HG03378 (cell line): ENCODE data around the gene SH3BP1.

Experiments used
- ATAC-seq: cut with Tn5 transposase; IDR thresholded peaks from one replicate; pipeline ENCODE4 v1.9.1; 2021; ENCODE audit warnings: mild to moderate bottlenecking, moderate library complexity; ENCODE audit not compliant: unreplicated experiment

SH3BP1 gene

DNA sequence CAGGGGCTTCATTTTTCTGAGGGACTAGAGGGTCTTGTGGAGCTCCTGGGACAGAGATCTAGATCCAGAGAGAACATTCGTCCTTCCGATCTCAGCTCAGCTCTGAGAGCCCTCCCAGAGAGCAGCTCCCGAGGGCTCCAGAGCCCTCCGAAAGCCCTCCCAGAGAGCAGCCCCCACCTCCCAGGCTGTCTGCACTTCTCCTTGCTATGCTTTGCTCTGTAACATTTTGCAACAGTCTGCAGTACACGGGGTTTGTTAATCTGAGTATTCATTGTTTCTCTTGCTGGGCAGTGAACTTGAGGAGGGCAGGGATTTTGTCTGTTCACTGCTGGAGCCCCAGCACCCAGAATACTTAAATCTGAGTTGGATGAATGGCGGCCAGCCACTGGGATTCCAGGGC, 28.3 kb upstream of the SH3BP1 start:
- no peak for ATAC-seq

DNA sequence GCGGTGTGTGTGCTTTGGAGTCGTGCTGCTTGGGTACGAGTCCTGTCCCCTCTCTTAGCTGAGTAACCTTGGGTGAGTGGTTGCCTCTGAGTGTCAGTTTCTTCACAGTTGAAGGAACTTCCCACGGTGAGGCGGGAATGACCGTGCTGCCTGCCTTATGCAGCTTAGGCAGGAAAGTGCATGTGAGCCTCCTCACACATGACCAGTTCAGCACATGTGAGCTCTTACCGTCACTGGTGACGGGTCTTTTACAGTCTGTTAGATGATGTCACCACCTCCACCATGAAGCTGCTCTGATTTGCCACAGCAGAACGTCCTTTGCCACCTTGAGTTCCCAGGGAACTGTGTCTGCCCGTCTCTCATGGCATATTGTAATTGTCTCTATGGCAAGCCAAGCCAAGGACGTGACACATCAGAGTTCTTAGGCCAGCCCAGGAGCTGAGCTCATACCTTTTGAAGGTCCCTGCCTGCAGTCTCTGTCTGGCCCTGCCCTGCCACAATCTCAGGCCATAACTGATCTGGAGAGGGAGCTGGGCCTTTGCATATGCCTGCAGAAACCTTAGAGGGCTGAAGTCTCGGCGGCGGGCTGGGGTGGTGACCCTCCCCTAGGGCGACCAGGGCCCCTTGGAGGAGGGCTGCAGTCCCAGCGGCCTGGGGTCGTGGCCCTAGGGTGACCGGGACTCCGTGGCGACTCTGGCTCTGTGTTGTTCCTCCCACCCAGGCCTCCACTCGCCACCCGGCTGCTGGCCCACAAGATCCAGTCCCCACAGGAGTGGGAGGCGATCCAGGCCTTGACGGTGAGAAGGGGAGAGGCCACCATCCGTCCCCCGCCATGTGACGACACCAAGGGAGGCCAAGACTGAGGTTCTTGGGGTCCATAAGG, 23.0 kb upstream of the SH3BP1 start:
- ATAC-seq = no peak

DNA sequence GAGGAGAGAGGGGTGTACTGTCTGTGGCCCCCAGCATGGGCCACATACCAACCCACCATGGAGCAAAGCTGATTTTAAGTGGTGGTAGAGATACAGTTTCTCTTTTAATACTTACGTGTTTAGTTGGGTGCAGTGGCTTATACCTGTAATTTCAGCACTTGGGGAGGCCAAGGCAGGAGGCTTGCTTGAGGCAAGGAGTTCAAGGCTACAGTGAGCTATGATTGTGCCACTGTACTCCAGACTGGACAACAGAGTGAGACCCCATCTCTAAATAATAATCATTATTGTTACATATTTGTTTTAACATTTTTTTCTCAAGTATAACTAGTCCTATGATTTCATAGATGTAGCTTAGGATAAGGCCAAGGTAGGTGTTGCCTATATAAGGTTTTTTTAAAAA, 22.0 kb upstream of the SH3BP1 start:
- ATAC-seq = no peak

DNA sequence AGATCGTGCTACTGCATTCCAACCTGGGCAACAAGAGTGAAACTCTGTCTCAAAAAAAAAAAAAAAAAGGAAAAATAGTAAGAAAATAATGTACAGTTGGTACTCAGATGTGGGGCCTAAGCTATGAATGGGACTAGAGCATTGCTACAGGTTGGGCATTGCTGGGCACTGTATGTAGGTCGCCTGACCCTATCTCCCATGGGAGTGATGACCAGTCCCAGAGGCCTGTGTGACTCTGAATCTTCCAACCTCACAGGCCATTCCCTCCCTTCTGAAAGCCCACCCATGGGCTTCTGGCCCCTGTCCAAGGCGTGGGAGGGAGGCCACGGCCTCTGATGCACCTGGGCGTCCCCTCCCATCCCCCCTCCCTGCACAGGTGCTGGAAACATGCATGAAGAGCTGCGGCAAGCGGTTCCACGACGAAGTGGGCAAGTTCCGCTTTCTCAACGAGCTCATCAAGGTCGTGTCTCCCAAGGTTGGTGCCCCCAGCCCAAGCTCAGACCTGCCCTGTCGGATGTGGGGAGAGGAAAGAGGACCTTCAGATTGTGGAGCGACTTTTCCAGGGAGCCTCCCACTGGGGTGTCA, 21.3 kb upstream of the SH3BP1 start:
- no peak for ATAC-seq

DNA sequence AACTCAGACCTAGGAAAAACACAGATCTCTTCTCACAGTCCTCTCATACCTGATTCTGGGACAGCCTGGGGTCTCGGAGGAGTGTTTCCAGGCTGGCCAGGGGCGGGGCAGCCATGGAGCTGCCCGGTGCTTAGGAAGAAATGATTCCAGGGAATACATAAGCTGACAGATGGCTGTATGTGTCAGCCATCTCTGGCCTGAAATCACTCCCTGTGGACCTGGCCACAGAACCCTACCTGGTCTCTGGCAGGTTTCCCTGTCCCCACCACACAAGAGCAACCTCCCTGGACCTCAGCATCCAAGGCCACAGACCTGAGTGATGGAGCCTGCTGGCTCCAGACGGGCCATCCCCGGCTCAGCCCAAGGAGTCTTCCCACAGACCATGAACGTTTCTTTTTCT, 20.8 kb upstream of the SH3BP1 start:
- no peak for ATAC-seq

DNA sequence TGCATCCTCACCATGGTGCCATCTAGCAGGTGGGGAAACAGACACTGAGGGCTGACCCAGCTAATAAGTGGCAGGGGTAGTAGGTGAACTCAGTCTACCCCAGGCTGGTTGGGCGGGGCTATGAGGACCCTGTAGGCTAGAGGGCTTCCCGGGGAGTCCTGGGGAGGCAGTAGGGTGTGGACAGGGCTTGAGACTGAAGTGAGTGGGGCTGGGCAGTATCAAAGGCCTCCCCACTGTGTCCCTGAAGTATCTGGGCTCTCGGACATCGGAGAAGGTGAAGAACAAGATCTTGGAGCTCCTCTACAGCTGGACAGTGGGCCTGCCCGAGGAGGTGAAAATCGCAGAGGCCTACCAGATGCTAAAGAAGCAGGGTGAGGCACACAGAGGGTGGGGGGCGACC, 19.5 kb upstream of the SH3BP1 start:
- no peak for ATAC-seq

DNA sequence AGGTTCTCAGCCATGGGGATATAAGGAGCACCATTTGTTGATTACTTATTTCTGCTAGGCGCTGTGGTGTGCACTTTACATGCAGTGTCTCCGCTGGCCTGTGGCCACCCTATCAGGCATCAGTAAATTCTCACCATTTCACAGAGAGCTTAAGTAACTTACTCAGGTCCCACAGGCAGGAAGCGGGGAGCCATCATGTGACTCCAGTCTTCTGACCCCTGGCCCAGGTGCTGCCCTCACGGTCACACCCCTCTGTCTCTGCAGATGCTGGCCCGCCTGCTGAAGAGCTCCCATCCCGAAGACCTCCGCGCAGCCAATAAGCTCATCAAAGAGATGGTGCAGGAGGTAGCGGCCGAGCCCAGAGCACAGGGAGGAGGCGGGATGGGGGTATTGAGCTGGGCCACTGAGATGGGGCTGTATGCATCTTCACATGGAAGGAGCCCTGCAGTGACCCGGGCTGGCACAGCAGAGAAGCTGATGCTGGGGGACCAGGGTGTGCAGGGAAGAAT, 18.1 kb upstream of the SH3BP1 start:
- no peak for ATAC-seq

DNA sequence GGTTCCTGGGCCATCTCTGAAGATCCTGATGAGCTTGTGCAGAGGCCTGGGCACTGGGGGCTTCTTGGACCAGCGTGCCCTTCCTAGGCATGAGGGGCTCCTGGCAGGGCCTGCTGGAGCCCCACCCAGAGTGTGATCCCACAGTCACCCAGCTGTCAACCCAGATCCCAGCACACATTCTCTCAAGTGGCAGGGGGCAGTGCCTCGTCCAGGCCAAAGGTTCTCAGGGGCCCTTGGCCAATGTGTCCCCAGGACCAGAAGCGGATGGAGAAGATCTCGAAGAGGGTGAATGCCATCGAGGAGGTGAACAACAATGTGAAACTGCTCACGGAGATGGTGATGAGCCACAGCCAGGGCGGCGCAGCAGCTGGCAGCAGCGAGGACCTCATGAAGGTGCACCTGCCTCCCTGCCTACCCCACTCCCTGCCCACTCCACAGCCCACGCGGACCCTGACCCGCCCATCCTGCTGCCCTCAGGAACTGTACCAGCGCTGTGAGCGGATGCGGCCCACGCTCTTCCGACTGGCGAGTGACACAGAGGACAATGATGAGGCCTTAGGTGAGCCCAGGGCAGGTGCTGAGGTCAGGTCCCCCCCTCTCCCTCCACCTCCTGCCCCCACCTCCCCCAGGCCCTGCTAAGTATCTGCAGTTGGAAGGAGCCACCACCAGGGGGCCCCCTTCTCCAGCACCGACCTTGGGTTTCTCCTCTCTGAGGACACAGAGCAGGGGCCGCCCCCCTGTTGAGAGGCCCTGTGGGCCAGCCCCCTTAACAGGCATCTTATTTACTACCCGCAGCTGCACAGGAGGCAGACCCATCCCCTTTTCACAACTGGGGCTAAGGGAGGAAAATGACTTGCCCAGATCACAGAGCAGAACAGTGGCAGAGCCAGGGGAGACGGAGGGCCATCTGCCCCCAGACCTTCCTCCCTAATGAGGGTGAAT, 16.1 kb upstream of the SH3BP1 start:
- ATAC-seq = no peak

DNA sequence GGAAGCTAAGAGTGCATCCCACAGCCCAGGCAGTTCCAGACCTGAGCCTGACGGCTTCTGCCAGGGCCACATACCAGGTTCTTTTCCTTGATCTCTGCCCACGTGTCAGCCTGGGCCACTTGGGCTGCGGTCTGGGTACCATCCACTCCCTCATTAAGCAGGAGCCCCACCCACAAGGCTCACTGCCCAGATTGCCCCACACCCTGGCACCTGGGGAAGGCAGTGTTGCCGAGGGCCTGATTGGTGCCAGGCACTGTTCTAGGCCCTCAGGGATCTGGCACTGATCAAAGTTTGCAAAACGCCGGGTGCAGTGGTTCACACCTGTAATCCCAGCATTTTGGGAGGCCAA, 15.5 kb upstream of the SH3BP1 start:
- no peak for ATAC-seq

DNA sequence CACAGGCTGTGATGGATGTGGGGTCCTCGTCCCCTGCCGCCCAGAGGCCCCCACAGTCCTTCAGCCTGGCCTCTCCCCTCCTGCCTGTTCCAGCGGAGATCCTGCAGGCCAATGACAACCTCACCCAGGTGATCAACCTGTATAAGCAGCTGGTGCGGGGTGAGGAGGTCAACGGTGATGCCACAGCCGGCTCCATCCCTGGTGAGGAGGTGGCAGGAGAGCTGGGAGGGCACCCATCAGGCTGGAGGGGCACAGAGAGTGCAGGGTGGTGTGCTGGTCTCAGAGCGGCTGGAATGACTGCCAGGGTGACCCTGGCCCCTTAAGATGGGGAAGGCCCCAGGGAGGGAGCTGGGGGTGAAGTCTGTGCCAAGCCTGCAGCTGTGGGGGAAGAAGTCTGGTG, 14.6 kb upstream of the SH3BP1 start:
- ATAC-seq = no peak

DNA sequence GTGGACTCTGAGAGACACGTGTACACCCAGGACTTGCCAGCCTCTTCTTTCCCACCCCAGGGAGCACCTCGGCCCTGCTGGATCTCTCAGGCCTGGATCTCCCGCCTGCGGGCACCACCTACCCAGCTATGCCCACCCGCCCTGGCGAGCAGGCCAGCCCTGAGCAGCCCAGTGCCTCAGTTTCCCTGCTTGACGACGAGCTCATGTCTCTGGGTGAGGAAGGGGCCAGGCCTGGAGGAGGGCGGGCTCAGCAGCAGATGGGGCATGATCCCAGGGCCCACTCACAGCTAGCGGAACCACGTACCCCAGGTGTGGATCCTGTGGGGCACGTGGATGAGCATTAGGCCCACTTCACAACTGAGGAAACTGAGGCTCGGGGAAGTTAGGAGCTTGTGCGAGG, 13.7 kb upstream of the SH3BP1 start:
- ATAC-seq = no peak

DNA sequence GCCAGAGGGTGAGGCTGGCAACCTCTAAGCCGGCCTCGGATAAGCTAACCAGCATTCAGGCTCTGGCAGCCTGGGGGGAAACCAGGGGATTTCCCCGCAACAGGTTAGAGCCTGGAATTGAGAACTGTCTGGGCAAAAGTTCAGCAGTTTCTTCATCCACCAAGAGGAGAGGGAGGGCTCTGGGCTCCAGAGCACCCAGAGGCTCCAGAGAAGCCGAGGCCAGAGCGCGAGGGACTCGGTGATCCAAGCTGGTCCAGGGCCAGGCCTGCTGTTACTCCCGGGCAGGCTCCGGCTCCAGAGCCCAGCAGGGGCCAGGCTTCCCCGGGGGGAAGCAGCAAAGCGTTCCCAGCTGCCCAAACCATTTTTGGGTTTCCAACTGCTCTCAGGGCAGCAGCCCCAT, 13.3 kb upstream of the SH3BP1 start:
- ATAC-seq = no peak

DNA sequence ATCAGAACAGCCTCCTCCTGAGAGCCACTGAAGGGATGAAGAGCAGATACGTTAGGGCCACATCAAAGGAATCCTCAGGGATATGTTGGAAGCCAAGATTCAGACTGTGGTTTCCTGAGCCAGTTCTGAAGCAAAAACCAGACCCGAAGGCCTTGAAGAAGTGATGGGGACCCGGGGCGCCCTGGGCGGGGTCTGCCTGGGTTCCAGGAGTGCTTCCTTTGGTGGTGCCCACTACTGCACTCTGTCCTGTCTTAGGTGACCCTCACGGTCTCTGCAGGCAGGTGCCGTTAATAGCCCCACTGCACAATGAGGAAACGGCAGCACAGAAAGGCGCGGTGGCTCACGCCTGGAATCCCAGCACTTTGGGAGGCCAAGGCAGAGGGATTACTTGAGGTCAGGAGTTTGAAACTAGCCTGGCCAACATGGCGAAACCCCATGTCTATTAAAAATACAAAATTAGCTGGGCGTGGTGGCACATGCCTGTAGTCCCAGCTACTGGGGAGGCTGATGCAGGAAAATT, 12.9 kb upstream of the SH3BP1 start:
- no peak for ATAC-seq

DNA sequence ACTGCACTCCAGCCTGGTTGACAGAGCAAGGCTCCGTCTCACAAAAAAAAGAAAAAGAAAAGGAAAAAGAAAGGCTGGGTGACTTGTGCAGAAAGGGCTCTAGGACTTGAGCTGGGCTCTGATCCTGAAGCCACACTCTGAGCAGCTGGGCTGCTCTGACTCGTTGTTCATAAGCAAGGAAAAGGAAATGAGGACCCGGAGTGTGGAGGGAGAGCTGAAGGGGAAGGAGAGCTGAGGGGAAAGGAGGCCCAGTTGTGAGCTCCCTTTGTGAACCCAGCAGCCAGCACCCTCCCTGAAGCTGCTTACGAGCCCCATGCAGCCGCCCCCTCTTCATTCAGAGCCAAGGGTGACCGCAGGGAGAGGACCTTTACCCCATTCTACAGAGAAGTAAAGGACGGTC, 12.3 kb upstream of the SH3BP1 start:
- ATAC-seq = no peak

DNA sequence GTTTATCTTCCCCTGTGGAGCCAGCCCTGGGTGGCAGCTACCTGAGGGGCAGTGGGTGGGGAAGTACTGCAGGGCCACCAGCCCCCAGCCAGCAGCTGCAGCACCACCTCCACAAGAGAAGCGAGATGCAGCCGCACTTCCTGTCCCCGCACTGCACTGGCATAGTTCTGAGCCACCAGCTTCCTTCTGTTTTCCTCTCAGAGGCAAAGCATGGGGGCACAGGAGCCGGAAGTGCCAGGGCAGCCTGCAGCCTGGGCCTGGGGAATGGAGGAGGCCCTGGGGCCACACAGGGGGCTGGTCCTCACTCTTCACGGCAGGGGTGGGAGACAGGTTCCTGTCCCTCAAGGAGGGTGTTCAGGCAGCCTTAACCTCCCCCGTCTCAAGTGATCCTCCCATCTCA, 11.9 kb upstream of the SH3BP1 start:
- no peak for ATAC-seq

DNA sequence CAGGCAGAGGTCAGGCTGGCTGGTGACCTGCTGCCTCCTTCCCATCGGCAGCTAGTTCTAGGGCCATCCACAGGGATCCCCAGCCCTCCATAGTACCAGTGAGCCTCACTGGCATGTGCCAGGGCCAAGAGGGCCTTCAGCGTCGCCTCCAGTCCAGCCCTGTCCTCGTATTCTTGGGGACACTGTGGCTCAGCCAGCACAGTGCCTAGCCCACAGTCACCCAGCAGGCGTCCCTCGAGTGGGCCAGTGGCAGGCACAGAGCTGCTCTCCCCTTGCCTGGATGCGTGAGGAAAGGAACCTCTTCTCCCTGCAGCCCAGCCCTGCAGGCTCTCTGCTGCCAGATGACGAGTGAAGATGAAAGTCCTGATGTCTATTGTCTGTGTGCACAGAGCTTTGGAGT, 10.6 kb upstream of the SH3BP1 start:
- ATAC-seq = no peak

DNA sequence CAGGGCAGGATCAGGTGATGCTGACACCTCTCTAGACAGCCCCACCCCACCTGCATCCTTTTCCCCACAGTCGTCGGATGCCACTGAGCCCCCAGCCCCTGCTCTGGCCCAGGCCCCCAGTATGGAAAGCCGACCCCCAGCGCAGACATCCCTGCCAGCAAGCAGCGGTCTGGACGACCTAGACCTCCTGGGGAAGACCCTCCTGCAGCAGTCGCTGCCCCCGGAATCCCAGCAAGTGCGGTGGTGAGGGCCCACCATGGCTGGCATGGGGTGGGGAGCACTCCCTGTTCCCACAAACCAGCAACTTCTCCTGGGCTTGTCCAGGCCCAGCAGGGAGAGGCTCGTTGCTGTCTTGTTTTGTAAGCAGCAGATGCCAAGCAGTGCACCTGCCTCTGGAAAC, 9.5 kb upstream of the SH3BP1 start:
- ATAC-seq = no peak

DNA sequence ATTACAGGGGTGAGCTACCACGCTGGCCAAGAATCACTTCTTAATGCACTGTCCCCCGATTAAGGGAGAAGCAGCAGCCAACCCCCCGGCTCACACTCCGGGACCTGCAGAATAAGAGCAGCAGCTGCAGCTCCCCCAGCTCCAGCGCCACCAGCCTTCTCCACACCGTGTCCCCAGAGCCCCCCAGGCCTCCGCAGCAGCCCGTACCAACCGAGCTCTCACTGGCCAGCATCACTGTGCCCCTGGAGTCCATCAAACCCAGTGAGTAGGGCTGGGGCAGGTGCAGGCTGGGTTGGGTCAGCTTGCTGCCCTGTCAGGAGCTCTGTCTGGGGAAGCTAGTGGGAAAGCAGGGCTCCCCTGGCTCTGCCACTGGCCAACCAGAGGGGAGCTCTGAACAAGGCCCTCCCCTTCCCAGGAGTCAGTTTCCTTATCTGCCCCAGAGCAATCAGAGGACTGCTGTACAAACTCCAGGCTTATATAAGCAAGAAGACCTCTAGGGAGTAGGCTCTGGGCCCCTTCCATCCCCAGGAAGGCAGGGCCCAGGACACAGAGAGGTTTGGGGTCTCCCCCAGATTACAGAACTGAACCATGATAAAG, 8.5 kb upstream of the SH3BP1 start:
- ATAC-seq = no peak

DNA sequence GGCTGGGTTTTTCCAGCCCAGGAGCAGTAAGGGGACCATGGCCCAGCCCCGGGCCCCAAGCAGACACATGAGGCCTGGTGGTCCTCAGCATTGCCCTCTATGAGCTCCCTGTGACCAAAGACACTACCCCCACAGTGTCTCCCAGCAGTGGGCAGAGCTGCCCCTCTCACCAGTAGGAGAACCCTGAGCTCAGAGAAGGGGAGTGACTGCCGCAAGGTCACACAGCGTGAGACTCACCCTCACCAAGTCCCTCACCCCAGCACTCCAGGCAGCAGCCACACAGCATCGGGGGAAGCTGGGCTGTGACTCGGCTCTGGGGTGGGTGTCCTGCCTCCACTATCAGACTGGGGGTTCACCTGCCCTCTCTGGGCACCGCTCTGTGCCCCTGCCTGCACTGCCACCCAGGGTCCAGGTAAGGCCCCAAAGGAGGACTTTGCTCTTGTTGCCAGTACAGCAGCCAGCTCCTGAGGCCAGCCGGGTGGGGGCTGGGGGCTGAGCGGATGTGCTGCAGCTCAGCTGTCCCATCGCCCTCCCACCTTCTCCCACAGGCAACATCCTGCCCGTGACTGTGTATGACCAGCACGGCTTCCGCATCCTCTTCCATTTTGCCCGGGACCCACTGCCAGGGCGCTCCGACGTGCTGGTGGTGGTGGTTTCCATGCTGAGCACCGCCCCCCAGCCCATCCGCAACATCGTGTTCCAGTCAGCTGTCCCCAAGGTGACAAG, 7.9 kb upstream of the SH3BP1 start:
- no peak for ATAC-seq
